H9 (cell line): ENCODE measurements around the gene PROSER1. TPM values are rescaled to one million over a fixed set of nuclear protein-coding genes. Genes with fewer than 3 reads are reported as not detected.

Source experiments
- DNase-seq: peaks from one replicate; pipeline ENCODE4 v3.0.0-alpha.2; 2017
- H2AFZ ChIP-seq: one replicate; pipeline ENCODE4 v1.6.1; 2013; ENCODE audit warnings: mild to moderate bottlenecking, low read length, control low read depth, moderate library complexity
- H2AK5ac ChIP-seq: 2 replicates; pipeline ENCODE4 v1.6.1; 2013; ENCODE audit warnings: low read length, control low read depth, mixed read lengths; ENCODE audit not compliant: insufficient read length
- H2BK120ac ChIP-seq: one replicate; pipeline ENCODE4 v1.6.1; 2013; ENCODE audit warnings: low read depth, mild to moderate bottlenecking, low read length, control low read depth, inconsistent platforms; ENCODE audit not compliant: poor library complexity, severe bottlenecking
- H2BK12ac ChIP-seq: 2 replicates; pipeline ENCODE4 v1.6.1; 2013; ENCODE audit warnings: low read length, control low read depth, mixed read lengths, low read depth; ENCODE audit not compliant: insufficient read length
- H2BK15ac ChIP-seq: 2 replicates; pipeline ENCODE4 v1.6.1; 2013; ENCODE audit warnings: low read depth, low read length, control low read depth
- H2BK20ac ChIP-seq: one replicate; pipeline ENCODE4 v1.6.1; 2013; ENCODE audit warnings: low read depth, mild to moderate bottlenecking, low read length, control low read depth, inconsistent platforms; ENCODE audit not compliant: poor library complexity, severe bottlenecking
- H2BK5ac ChIP-seq: 2 replicates; pipeline ENCODE4 v1.6.1; 2013; ENCODE audit warnings: low read length, control low read depth, mixed read lengths; ENCODE audit not compliant: insufficient read length
- H3K14ac ChIP-seq: 2 replicates; pipeline ENCODE4 v1.6.1; 2013; ENCODE audit warnings: low read length, control low read depth; ENCODE audit not compliant: insufficient read depth
- H3K18ac ChIP-seq: 2 replicates; pipeline ENCODE4 v1.6.1; 2013; ENCODE audit warnings: low read depth, mild to moderate bottlenecking, mixed read lengths, low read length, control low read depth; ENCODE audit not compliant: insufficient read length
- H3K23ac ChIP-seq: 2 replicates; pipeline ENCODE4 v1.6.1; 2013; ENCODE audit warnings: low read length, control low read depth, mixed read lengths, low read depth; ENCODE audit not compliant: insufficient read length
- H3K23me2 ChIP-seq: 2 replicates; pipeline ENCODE4 v1.6.1; 2013; ENCODE audit warnings: low read depth, mild to moderate bottlenecking, mixed read lengths, low read length, control low read depth; ENCODE audit not compliant: insufficient read length, poor library complexity, severe bottlenecking
- H3K27ac ChIP-seq: 2 replicates; pipeline ENCODE4 v1.5.1; 2013; ENCODE audit warnings: low read length, control low read depth, mixed read lengths, low read depth; ENCODE audit not compliant: insufficient read length
- H3K27me3 ChIP-seq: 2 replicates; pipeline ENCODE4 v1.6.1; 2013; ENCODE audit warnings: low read length, control low read depth, inconsistent platforms; ENCODE audit not compliant: insufficient read depth
- H3K4ac ChIP-seq: 2 replicates; pipeline ENCODE4 v1.6.1; 2013; ENCODE audit warnings: low read depth, mild to moderate bottlenecking, control low read depth, inconsistent platforms, low read length, moderate library complexity
- H3K4me1 ChIP-seq: 2 replicates; pipeline ENCODE4 v1.6.1; 2013; ENCODE audit warnings: low read length, control low read depth, inconsistent platforms; ENCODE audit not compliant: insufficient read depth
- H3K4me2 ChIP-seq: 2 replicates; pipeline ENCODE4 v1.6.1; 2013; ENCODE audit warnings: low read length, control low read depth, mixed read lengths; ENCODE audit not compliant: insufficient read length, insufficient read depth
- H3K56ac ChIP-seq: 2 replicates; pipeline ENCODE4 v1.6.1; 2013; ENCODE audit warnings: low read depth, mild to moderate bottlenecking, mixed read lengths, low read length, control low read depth; ENCODE audit not compliant: insufficient read length
- H3K79me1 ChIP-seq: 2 replicates; pipeline ENCODE4 v1.6.1; 2013; ENCODE audit warnings: low read depth, mild to moderate bottlenecking, moderate library complexity, low read length, control low read depth, inconsistent platforms; ENCODE audit not compliant: insufficient read depth, poor library complexity, severe bottlenecking
- H3K79me2 ChIP-seq: 2 replicates; pipeline ENCODE4 v1.6.1; 2013; ENCODE audit warnings: low read length, control low read depth, inconsistent platforms; ENCODE audit not compliant: insufficient read depth
- H3K9ac ChIP-seq: 2 replicates; pipeline ENCODE4 v1.6.1; 2013; ENCODE audit warnings: low read length, control low read depth, mixed read lengths; ENCODE audit not compliant: insufficient read length; ENCODE audit errors: extremely low read depth
- H3K9me3 ChIP-seq: one replicate; pipeline ENCODE4 v1.6.1; 2013; ENCODE audit warnings: low read depth, low read length, inconsistent platforms; ENCODE audit not compliant: control insufficient read depth
- H3T11ph ChIP-seq: one replicate; pipeline ENCODE4 v1.6.1; 2013; ENCODE audit warnings: mild to moderate bottlenecking, low read length, control low read depth, inconsistent platforms
- H4K20me1 ChIP-seq: one replicate; pipeline ENCODE4 v1.6.1; 2013; ENCODE audit not compliant: control insufficient read depth, insufficient read length, insufficient read depth
- H4K5ac ChIP-seq: 2 replicates; pipeline ENCODE4 v1.6.1; 2013; ENCODE audit warnings: low read depth, mild to moderate bottlenecking, mixed read lengths, low read length, control low read depth; ENCODE audit not compliant: insufficient read length
- H4K8ac ChIP-seq: replicated peaks from 2 replicates; pipeline ENCODE4 v1.6.1; 2013; ENCODE audit warnings: low read length, control low read depth, mixed read lengths, low read depth; ENCODE audit not compliant: insufficient read length
- H4K91ac ChIP-seq: 2 replicates; pipeline ENCODE4 v1.6.1; 2013; ENCODE audit warnings: low read depth, mild to moderate bottlenecking, moderate library complexity, mixed read lengths, low read length, control low read depth; ENCODE audit not compliant: insufficient read length
- H3K27ac Mint-ChIP-seq, 3 experiments: 2 replicates in 2 of 3; 3 replicates in 1 of 3; pipeline ENCODE4 v1.8.0; 2020 to 2021; ENCODE audit warnings: mixed read lengths in 3 of 3, mild to moderate bottlenecking in 1 of 3, moderate library complexity in 1 of 3
- H3K27me3 Mint-ChIP-seq: 2 replicates; pipeline ENCODE4 v1.8.0; 2021; ENCODE audit warnings: low read depth, mild to moderate bottlenecking, moderate library complexity, mixed read lengths
- H3K36me3 Mint-ChIP-seq, 3 experiments: 2 replicates in 2 of 3; 3 replicates in 1 of 3; pipeline ENCODE4 v1.8.0; 2020 to 2021; ENCODE audit warnings: low read depth in 3 of 3, mixed read lengths in 3 of 3; ENCODE audit not compliant: insufficient read depth in 1 of 3
- H3K4me1 Mint-ChIP-seq, 2 experiments: 2 replicates each; pipeline ENCODE4 v1.8.0; 2020; ENCODE audit warnings: mixed read lengths in 2 of 2
- H3K4me3 Mint-ChIP-seq, 2 experiments: 2 replicates in 1 of 2; 3 replicates in 1 of 2; pipeline ENCODE4 v1.8.0; 2020 to 2021; ENCODE audit warnings: mild to moderate bottlenecking in 2 of 2, mixed read lengths in 2 of 2, moderate library complexity in 1 of 2
- H3K9me3 Mint-ChIP-seq, 2 experiments: 2 replicates in 1 of 2; 3 replicates in 1 of 2; pipeline ENCODE4 v1.8.0; 2020; ENCODE audit warnings: mild to moderate bottlenecking in 2 of 2, mixed read lengths in 2 of 2, moderate library complexity in 1 of 2
- WGBS: extraction: QIAGEN DNeasy Blood & Tissue Kit; methylation state at CpG from one replicate; pipeline ENCODE4 v1.1.7; 2013; ENCODE audit warnings: missing lambda C conversion rate, low lambda C conversion rate, mixed read lengths; ENCODE audit not compliant: insufficient read length; ENCODE audit errors: extremely low coverage; 5-methylcytosine and 5-hydroxymethylcytosine counted together
- total RNA-seq: library from RNA; stranded (reverse); gene quantifications from 2 replicates; pipeline ENCODE4 v1.2.1, GENCODE V29; 2021
- TF ChIP-seq, protein P1 (sequence below): fragments of 200-600 bp; sonication (generic); conservative IDR thresholded peaks from 3 replicates; pipeline ENCODE4 v1.8.0; 2021; ENCODE audit warnings: antibody characterized with exemption, mild to moderate bottlenecking

The PROSER1 gene
- total RNA-seq, 1 experiment from 2014 or later = 84.6 TPM

DNA sequence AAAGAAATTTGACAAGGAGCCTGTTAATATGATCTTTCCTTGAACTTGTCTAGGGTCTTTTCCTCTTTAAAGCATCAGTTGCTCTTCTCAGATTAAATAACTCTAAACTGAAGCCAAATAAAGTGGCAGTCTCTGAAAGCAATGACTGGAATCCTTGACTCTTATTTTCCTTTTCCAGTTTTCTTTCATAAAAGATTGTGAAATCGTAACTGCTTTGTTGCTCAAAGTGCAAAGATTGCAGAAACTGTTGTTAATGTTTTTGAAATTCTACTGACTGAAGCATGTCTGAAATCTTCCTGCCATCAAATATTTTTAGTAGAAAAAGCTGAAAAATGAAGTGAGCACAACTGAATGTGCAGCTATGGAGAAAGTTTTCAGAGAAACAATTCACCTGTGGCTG, 2.3 kb upstream of the PROSER1 start:
- H3K9me3 Mint-ChIP-seq = no peaks in the 10 kb centered on the region
- Histone ChIP-seq H3K27me3 (no peaks in the 10 kb centered on the region), H3K9me3 (no peaks in the 10 kb centered on the region), H4K20me1 (no peaks in the 10 kb centered on the region), H2BK20ac (no peak overlapping the region), H2BK12ac (no peak overlapping the region), H3K14ac (no peak overlapping the region), H3K4me2 (no peak overlapping the region), H3K23me2 (peaks cover 9% of the 10 kb centered on the region), H3K27ac (no peak overlapping the region), H2BK120ac (no peak overlapping the region), H4K8ac (no peak overlapping the region), H3K56ac (no peak overlapping the region), H3K4ac (no peak overlapping the region), H2AFZ (no peak overlapping the region), H2BK5ac (no peak overlapping the region), H3K18ac (no peak overlapping the region), H3K79me1 (no peaks in the 10 kb centered on the region), H3K9ac (no peak overlapping the region), H4K5ac (no peak overlapping the region), H3K4me1 (no peaks in the 10 kb centered on the region), H3K79me2 (peaks cover 20% of the 10 kb centered on the region; the same call in 1 of the 2 replicates), H2AK5ac (no peak overlapping the region), H3T11ph (no peak overlapping the region), H3K23ac (no peak overlapping the region), H4K91ac (no peak overlapping the region), H2BK15ac (no peak overlapping the region)
- H3K4me3 Mint-ChIP-seq = no peak overlapping the region
- no peaks in the 10 kb centered on the region for H3K27me3 Mint-ChIP-seq
- peaks cover 0 to 16% (median 1%) of the 10 kb centered on the region in 3 experiments; a peak in 5 of 7 replicates for H3K36me3 Mint-ChIP-seq
- WGBS = no CpG with 5 or more reads among the region's 1 CpG
- peaks cover 15 to 20% of the 10 kb centered on the region in 2 experiments for H3K4me1 Mint-ChIP-seq
- no peak overlapping the region for H3K27ac Mint-ChIP-seq
- no peak for DNase-seq
- TF ChIP-seq, protein P1, sequence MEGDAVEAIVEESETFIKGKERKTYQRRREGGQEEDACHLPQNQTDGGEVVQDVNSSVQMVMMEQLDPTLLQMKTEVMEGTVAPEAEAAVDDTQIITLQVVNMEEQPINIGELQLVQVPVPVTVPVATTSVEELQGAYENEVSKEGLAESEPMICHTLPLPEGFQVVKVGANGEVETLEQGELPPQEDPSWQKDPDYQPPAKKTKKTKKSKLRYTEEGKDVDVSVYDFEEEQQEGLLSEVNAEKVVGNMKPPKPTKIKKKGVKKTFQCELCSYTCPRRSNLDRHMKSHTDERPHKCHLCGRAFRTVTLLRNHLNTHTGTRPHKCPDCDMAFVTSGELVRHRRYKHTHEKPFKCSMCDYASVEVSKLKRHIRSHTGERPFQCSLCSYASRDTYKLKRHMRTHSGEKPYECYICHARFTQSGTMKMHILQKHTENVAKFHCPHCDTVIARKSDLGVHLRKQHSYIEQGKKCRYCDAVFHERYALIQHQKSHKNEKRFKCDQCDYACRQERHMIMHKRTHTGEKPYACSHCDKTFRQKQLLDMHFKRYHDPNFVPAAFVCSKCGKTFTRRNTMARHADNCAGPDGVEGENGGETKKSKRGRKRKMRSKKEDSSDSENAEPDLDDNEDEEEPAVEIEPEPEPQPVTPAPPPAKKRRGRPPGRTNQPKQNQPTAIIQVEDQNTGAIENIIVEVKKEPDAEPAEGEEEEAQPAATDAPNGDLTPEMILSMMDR = no peak
